OCI-LY1 (cell line): Measurements from ENCODE around the gene ATP6V0A1.
A peak's percentile ranks its signal among the peaks of the same experiment; 100 is the strongest.
"Not testable (repeated sequence)": the region's sequence is repeated elsewhere in the genome, so short reads cannot be mapped to it uniquely, and the experiment has no call there.

Experiments
- H2AFZ ChIP-seq: fragments of 200-600 bp; sonication (generic), shearing (Covaris generic); 2 replicates; pipeline ENCODE4 v1.6.0; 2014; ENCODE audit warnings: antibody characterized with exemption, mild to moderate bottlenecking, low read length
- H3F3A ChIP-seq: fragments of 200-600 bp; sonication (generic), shearing (Covaris generic); 2 replicates; pipeline ENCODE4 v1.6.0; 2014; ENCODE audit warnings: mild to moderate bottlenecking, antibody characterized with exemption, low read length, moderate library complexity; ENCODE audit not compliant: insufficient read depth
- H3K27ac ChIP-seq: fragments of 200-600 bp; sonication (generic); 2 replicates; pipeline ENCODE4 v1.5.1; 2014; ENCODE audit warnings: low read length, mixed run types, mild to moderate bottlenecking, low read depth; ENCODE audit not compliant: poor library complexity, severe bottlenecking
- H3K27me3 ChIP-seq: fragments of 200-600 bp; sonication (generic); 2 replicates; pipeline ENCODE4 v1.6.0; 2014; ENCODE audit warnings: antibody characterized with exemption, mild to moderate bottlenecking, low read length, moderate library complexity; ENCODE audit not compliant: insufficient read depth
- H3K36me3 ChIP-seq: fragments of 200-600 bp; sonication (generic); 2 replicates; pipeline ENCODE4 v1.6.1; 2014; ENCODE audit warnings: mild to moderate bottlenecking, antibody characterized with exemption, low read length, moderate library complexity, mixed read lengths; ENCODE audit not compliant: insufficient read depth
- H3K4me1 ChIP-seq: fragments of 200-600 bp; sonication (generic); 2 replicates; pipeline ENCODE4 v1.5.1; 2014; ENCODE audit warnings: mild to moderate bottlenecking, low read length, moderate library complexity; ENCODE audit not compliant: insufficient read depth, severe bottlenecking
- H3K4me2 ChIP-seq: fragments of 200-600 bp; sonication (generic), shearing (Covaris generic); 2 replicates; pipeline ENCODE4 v1.6.1; 2014; ENCODE audit warnings: low read length
- H3K4me3 ChIP-seq: fragments of 200-600 bp; sonication (generic); 2 replicates; pipeline ENCODE4 v1.5.1; 2014; ENCODE audit warnings: low read length, low read depth, mild to moderate bottlenecking, mixed read lengths; ENCODE audit not compliant: poor library complexity, severe bottlenecking
- H3K79me2 ChIP-seq: fragments of 200-600 bp; shearing (Covaris generic); 2 replicates; pipeline ENCODE4 v1.6.1; 2016; ENCODE audit warnings: mixed run types, low read length, mixed read lengths; ENCODE audit not compliant: insufficient read depth
- H3K9ac ChIP-seq: fragments of 200-600 bp; sonication (generic), shearing (Covaris generic); 2 replicates; pipeline ENCODE4 v1.6.1; 2014; ENCODE audit warnings: mild to moderate bottlenecking, low read length, mixed read lengths
- H3K9me2 ChIP-seq: fragments of 200-600 bp; sonication (generic), shearing (Covaris generic); 2 replicates; pipeline ENCODE4 v1.6.1; 2014; ENCODE audit warnings: low read depth, mild to moderate bottlenecking, low read length, mixed read lengths
- H3K9me3 ChIP-seq: fragments of 200-600 bp; shearing (Covaris generic); 2 replicates; pipeline ENCODE4 v1.6.1; 2014; ENCODE audit warnings: low read length, mixed read lengths
- H4K20me1 ChIP-seq: fragments of 200-600 bp; sonication (generic), shearing (Covaris generic); 2 replicates; pipeline ENCODE4 v1.6.0; 2016; ENCODE audit warnings: mild to moderate bottlenecking, low read length; ENCODE audit not compliant: insufficient read depth
- CTCF ChIP-seq: fragments of 200-600 bp; sonication (generic), shearing (Covaris generic); IDR thresholded peaks from 2 replicates; pipeline ENCODE4 v1.5.1; 2017; ENCODE audit warnings: mild to moderate bottlenecking, antibody characterized with exemption, low read length, moderate library complexity, mixed read lengths
- EZH2 ChIP-seq: fragments of 200-600 bp; sonication (generic), shearing (Covaris generic); IDR thresholded peaks from 2 replicates; pipeline ENCODE4 v1.8.0; 2017; ENCODE audit warnings: borderline replicate concordance, mixed run types, mild to moderate bottlenecking, antibody characterized with exemption, low read length, moderate library complexity, mixed read lengths

Gene ATP6V0A1

DNA sequence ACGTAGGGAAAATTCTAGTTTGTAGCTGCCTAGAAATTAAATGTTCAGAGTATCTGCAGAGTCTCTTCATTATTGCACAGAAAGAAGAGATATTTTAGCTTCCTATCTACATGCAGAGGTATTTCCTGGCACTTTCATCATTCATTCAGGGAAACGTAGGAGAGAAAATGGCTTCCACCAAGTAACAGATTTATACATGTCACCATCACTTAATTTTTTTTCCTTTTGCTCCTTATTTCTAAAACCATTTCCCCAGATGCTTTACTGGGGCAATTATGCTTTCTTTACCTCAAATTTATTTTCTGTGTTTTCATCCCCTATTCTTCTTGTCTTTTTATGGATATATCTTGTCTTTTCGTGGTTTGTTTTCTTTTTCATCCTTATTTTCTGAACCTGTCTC is 18.5 kb downstream of the ATP6V0A1 start:
- Histone ChIP-seq H3K9me3 (no peaks in the 10 kb centered on the region), H3K9me2 (no peaks in the 10 kb centered on the region), H3K79me2 (no peaks in the 10 kb centered on the region), H3K36me3 (peaks cover 46% of the 10 kb centered on the region), H3F3A (no peaks in the 10 kb centered on the region), H3K27me3 (no peaks in the 10 kb centered on the region), H3K27ac (no peak overlapping the region), H3K4me2 (no peak overlapping the region), H3K9ac (no peak overlapping the region), H3K4me1 (no peaks in the 10 kb centered on the region), H4K20me1 (no peaks in the 10 kb centered on the region), H2AFZ (no peak overlapping the region), H3K4me3 (no peak overlapping the region)
- TF ChIP-seq CTCF, result no peak
- TF ChIP-seq EZH2, result no peak

GRCh38 chr17:42477824-42478223 is 19.1 kb downstream of the ATP6V0A1 start:
- H4K20me1 ChIP-seq, H3K9ac ChIP-seq, H2AFZ ChIP-seq, H3K79me2 ChIP-seq, H3F3A ChIP-seq, H3K4me2 ChIP-seq, H3K4me1 ChIP-seq, H3K27ac ChIP-seq, H3K27me3 ChIP-seq, H3K9me3 ChIP-seq, H3K4me3 ChIP-seq, H3K9me2 ChIP-seq: not testable (repeated sequence)
- H3K36me3 ChIP-seq, result peaks cover 47% of the 10 kb centered on the region

GRCh38 chr17:42484304-42484703 is 25.6 kb downstream of the ATP6V0A1 start:
- no peak overlapping the region for H2AFZ ChIP-seq
- H3K4me2 ChIP-seq, result peak overlapping the region; percentile 25; the same call in 1 of the 2 replicates
- no peaks in the 10 kb centered on the region for H3K9me2 ChIP-seq
- H3K4me1 ChIP-seq, result peaks cover 25% of the 10 kb centered on the region
- H3K36me3 ChIP-seq, result peaks cover 45% of the 10 kb centered on the region
- no peaks in the 10 kb centered on the region for H3K79me2 ChIP-seq
- H3K27ac ChIP-seq, result peak overlapping the region; percentile 81
- no peaks in the 10 kb centered on the region for H4K20me1 ChIP-seq
- no peaks in the 10 kb centered on the region for H3K9me3 ChIP-seq
- TF ChIP-seq EZH2, result no peak
- no peak for TF ChIP-seq CTCF
- no peaks in the 10 kb centered on the region for H3K27me3 ChIP-seq
- H3F3A ChIP-seq, result no peaks in the 10 kb centered on the region
- no peak overlapping the region for H3K9ac ChIP-seq
- no peak overlapping the region for H3K4me3 ChIP-seq

DNA sequence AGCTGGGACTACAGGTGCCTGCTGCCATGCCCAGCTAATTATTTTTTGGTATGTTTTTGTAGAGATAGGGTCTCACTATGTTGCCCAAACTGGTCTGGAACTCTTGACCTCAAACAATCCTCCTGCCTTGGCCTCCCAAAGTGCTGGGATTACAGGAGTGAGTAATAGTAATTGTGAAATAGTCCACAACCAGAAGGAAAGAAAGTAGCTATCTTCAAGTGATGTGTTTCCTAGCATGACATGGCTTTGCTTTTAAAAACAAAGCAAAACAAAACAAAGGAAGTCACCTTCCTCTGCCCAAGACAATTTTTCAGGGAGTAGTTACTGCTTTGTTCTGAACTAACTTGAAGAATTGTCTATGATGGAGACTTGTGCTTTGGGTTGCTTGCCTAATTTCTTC is 27.0 kb downstream of the ATP6V0A1 start:
- Histone ChIP-seq H3K36me3 (peaks cover 55% of the 10 kb centered on the region), H3K79me2 (no peaks in the 10 kb centered on the region), H3K4me1 (peaks cover 25% of the 10 kb centered on the region), H4K20me1 (no peaks in the 10 kb centered on the region), H3K4me3 (no peak overlapping the region), H3K9ac (no peak overlapping the region), H2AFZ (no peak overlapping the region), H3K9me3 (no peaks in the 10 kb centered on the region), H3F3A (no peaks in the 10 kb centered on the region), H3K27ac (no peak overlapping the region), H3K4me2 (no peak overlapping the region), H3K9me2 (no peaks in the 10 kb centered on the region), H3K27me3 (no peaks in the 10 kb centered on the region)
- TF ChIP-seq EZH2 (no peak), CTCF (no peak)
